Hepatocyte (in vitro differentiated cells): ENCODE results near the gene MUC2.

Source experiments
- EZH2 ChIP-seq: fragments of 200-600 bp; sonication (generic); IDR thresholded peaks from 2 replicates; pipeline ENCODE4 v1.6.1; 2016; ENCODE audit warnings: antibody characterized with exemption, mild to moderate bottlenecking, borderline replicate concordance
- TF ChIP-seq, protein P1 (sequence below): fragments of 200-600 bp; sonication (generic); IDR thresholded peaks from 2 replicates; pipeline ENCODE4 v1.5.1; 2016; ENCODE audit warnings: antibody characterized with exemption, mild to moderate bottlenecking; ENCODE audit not compliant: poor library complexity

DNA sequence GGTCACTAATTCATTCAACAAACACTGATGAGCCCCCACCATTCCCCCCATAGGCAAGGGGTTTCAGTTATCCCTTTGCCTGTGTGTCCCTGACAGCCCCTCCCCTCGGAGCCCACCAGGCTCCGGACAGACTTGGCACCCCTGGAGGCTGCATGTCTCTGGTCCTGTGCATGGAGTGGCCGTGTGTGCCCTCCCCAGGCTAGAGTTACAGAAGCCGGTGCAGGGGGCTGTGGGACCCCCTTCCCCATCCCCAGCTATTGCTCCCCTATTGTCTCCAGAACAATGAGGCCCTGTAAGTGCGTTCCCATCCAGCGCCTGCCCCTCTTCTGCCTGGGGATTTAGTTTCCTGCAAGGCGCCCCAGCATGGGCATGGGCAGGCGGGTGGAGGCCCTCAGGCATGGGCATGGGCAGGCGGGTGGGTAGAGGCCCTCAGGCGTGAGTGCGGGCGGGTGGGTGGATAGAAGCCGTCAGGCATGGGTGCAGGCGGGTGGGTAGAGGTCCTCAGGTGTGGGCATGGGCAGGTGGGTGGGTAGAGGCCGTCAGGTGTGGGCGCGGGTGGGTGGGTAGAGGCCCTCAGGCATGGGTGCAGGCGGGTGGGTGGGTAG lies 1.5 kb downstream of the MUC2 start:
- TF ChIP-seq, protein P1, sequence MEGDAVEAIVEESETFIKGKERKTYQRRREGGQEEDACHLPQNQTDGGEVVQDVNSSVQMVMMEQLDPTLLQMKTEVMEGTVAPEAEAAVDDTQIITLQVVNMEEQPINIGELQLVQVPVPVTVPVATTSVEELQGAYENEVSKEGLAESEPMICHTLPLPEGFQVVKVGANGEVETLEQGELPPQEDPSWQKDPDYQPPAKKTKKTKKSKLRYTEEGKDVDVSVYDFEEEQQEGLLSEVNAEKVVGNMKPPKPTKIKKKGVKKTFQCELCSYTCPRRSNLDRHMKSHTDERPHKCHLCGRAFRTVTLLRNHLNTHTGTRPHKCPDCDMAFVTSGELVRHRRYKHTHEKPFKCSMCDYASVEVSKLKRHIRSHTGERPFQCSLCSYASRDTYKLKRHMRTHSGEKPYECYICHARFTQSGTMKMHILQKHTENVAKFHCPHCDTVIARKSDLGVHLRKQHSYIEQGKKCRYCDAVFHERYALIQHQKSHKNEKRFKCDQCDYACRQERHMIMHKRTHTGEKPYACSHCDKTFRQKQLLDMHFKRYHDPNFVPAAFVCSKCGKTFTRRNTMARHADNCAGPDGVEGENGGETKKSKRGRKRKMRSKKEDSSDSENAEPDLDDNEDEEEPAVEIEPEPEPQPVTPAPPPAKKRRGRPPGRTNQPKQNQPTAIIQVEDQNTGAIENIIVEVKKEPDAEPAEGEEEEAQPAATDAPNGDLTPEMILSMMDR, result no peak
- no peak for TF ChIP-seq EZH2
